Activated B cell treated with CpG ODN at 0.5 μM for 24 hours (primary cell): Measurements from ENCODE around the gene COL1A1. TPM values are rescaled to one million over a fixed set of nuclear protein-coding genes. Genes with fewer than 3 reads are reported as not detected.

ENCODE experiments used
- ATAC-seq: fragments of 200-7000 bp; cut with Tn5 transposase; one replicate; pipeline ENCODE4 v1.10.0; 2021; ENCODE audit warnings: low read depth, mild to moderate bottlenecking, moderate library complexity
- CTCF ChIA-PET: fragments of 350-600 bp; sonication (Branson Sonifier 250); formaldehyde crosslinking; loops from one replicate; lab custom pipeline; 2021; ENCODE audit warnings: antibody characterized with exemption; lab: Charles Lee
- POLR2A ChIA-PET: fragments of 350-600 bp; sonication (Branson Sonifier 250); formaldehyde crosslinking; loops from one replicate; lab custom pipeline; 2021; ENCODE audit warnings: antibody characterized with exemption; lab: Charles Lee
- DNase-seq: peaks from one replicate; pipeline ENCODE4 v3.0.0; 2022
- H3K27ac Mint-ChIP-seq: one replicate; pipeline ENCODE4 v1.8.0; 2020; ENCODE audit warnings: mixed read lengths
- H3K27me3 Mint-ChIP-seq: one replicate; pipeline ENCODE4 v1.8.0; 2021; ENCODE audit warnings: mixed read lengths
- H3K36me3 Mint-ChIP-seq: one replicate; pipeline ENCODE4 v1.8.0; 2021; ENCODE audit warnings: low read depth, mixed read lengths
- H3K4me1 Mint-ChIP-seq: one replicate; pipeline ENCODE4 v1.8.0; 2021; ENCODE audit warnings: mixed read lengths
- H3K4me3 Mint-ChIP-seq: one replicate; pipeline ENCODE4 v1.8.0; 2020; ENCODE audit warnings: mild to moderate bottlenecking, mixed read lengths
- H3K9me3 Mint-ChIP-seq: one replicate; pipeline ENCODE4 v1.8.0; 2020; ENCODE audit warnings: mixed read lengths
- intact Hi-C: fragments of 100-400 bp; cut with micrococcal nuclease; formaldehyde crosslinking; loops from one replicate; pipeline ENCODE4 v1.15.1; 2024
- total RNA-seq: library from RNA; stranded (reverse); gene quantifications from 2 replicates; pipeline ENCODE4 v1.2.3, GENCODE V29; 2022
- TF ChIP-seq, protein P1 (sequence below): fragments of 200-600 bp; IDR thresholded peaks from one replicate; pipeline ENCODE4 v1.8.0; 2022; ENCODE audit warnings: antibody characterized with exemption, mild to moderate bottlenecking

The COL1A1 gene
- total RNA-seq, 1 donor from 2014 or later: 9.2 TPM

- POLR2A ChIA-PET: interaction anchor here (0.7 kb wide), 1 partner anchor 501 kb away, joined by 4 read pairs; no protein-coding TSS in a partner anchor
- TF ChIP-seq, protein P1, sequence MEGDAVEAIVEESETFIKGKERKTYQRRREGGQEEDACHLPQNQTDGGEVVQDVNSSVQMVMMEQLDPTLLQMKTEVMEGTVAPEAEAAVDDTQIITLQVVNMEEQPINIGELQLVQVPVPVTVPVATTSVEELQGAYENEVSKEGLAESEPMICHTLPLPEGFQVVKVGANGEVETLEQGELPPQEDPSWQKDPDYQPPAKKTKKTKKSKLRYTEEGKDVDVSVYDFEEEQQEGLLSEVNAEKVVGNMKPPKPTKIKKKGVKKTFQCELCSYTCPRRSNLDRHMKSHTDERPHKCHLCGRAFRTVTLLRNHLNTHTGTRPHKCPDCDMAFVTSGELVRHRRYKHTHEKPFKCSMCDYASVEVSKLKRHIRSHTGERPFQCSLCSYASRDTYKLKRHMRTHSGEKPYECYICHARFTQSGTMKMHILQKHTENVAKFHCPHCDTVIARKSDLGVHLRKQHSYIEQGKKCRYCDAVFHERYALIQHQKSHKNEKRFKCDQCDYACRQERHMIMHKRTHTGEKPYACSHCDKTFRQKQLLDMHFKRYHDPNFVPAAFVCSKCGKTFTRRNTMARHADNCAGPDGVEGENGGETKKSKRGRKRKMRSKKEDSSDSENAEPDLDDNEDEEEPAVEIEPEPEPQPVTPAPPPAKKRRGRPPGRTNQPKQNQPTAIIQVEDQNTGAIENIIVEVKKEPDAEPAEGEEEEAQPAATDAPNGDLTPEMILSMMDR: no peak
- Mint-ChIP-seq H3K4me3 (no peak overlapping the region), H3K9me3 (no peaks in the 10 kb centered on the region), H3K36me3 (no peaks in the 10 kb centered on the region), H3K27ac (no peak overlapping the region), H3K4me1 (no peaks in the 10 kb centered on the region), H3K27me3 (peaks cover 44% of the 10 kb centered on the region)
- intact Hi-C loops: no loop called here
- CTCF ChIA-PET: no interaction called here
- ATAC-seq: no peak
- no peak for DNase-seq
Observed at GRCh38 chr17:50239937-50240336, 38.5 kb upstream of the COL1A1 start.

- POLR2A ChIA-PET: no interaction called here
- CTCF ChIA-PET: no interaction called here
- peaks cover 47% of the 10 kb centered on the region for H3K27me3 Mint-ChIP-seq
Observed at GRCh38 chr17:50238601-50239280, 37.3 kb upstream of the COL1A1 start.

GRCh38 chr17:50237901-50238300, 36.5 kb upstream of the COL1A1 start:
- Mint-ChIP-seq H3K9me3 (peaks cover 3% of the 10 kb centered on the region), H3K4me1 (no peaks in the 10 kb centered on the region), H3K27me3 (peaks cover 49% of the 10 kb centered on the region), H3K36me3 (no peaks in the 10 kb centered on the region), H3K4me3 (no peak overlapping the region), H3K27ac (no peak overlapping the region)
- intact Hi-C loops: no loop called here
- DNase-seq (no peak), ATAC-seq (no peak)
- TF ChIP-seq, protein P1: no peak
- ChIA-PET POLR2A (no interaction called here), CTCF (no interaction called here)

More at GRCh38 chr17:50238601-50239280, 37.3 kb upstream of the COL1A1 start:
- intact Hi-C loops: no loop called here
- H3K36me3 Mint-ChIP-seq: no peaks in the 10 kb centered on the region
- TF ChIP-seq, protein P1: no peak
- no peaks in the 10 kb centered on the region for H3K4me1 Mint-ChIP-seq
- ATAC-seq: no peak
- H3K27ac Mint-ChIP-seq: no peak overlapping the region
- no peak for DNase-seq
- H3K4me3 Mint-ChIP-seq: no peak overlapping the region
- H3K9me3 Mint-ChIP-seq: peaks cover 3% of the 10 kb centered on the region

DNA sequence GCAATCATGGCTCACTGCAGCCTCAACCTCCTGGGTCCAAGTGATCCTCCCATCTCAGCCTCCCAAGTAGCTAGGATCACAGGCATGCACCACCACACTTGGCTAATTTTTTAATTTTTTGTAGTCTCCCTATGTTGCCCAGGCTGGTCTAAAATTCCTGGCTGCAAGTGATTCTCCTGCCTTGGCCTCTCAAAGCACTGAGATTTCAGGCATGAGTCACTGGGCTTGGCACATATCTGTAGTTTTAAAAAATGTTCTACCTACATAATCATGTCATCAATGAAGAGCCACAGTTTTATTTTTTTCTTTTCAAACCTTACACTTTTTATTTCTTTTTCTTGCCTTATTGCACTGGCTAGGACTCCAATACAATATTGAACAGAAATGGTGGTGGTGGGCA, 33.1 kb upstream of the COL1A1 start:
- intact Hi-C loops: no loop called here
- Mint-ChIP-seq H3K36me3 (no peaks in the 10 kb centered on the region), H3K27ac (no peak overlapping the region), H3K27me3 (peaks cover 52% of the 10 kb centered on the region), H3K9me3 (peaks cover 9% of the 10 kb centered on the region), H3K4me1 (no peaks in the 10 kb centered on the region), H3K4me3 (no peak overlapping the region)
- ATAC-seq (no peak), DNase-seq (no peak)
- ChIA-PET POLR2A (no interaction called here), CTCF (no interaction called here)
- TF ChIP-seq, protein P1: no peak

DNA sequence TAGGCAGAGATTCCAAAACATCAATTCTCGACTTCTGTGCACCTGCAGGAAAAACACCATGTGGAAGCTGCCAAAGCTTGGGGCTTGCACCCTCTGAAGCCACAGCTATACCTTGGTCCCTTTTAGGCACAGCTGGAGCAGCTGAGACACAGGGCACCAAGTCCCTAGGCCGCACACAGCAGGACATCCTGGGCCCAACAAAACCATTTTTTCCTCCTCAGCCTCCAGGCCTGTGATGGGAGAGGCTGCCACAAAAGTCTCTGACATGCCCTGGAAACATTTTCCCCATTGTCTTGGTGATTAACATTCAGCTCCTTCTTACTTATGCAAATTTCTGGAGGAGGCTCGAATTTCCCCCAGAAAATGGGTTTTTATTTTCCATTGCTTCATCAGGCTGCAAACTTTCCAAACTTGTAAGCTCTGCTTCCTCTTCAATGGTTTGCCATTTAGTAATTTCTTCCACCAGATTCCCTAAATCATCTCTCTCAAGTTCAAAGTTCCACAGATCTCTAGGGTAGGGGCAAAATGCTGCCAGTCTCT, 24.3 kb upstream of the COL1A1 start:
- H3K27ac Mint-ChIP-seq: no peak overlapping the region
- ChIA-PET CTCF (no interaction called here), POLR2A (no interaction called here)
- no peak overlapping the region for H3K4me3 Mint-ChIP-seq
- TF ChIP-seq, protein P1: no peak
- H3K4me1 Mint-ChIP-seq: no peaks in the 10 kb centered on the region
- peaks cover 18% of the 10 kb centered on the region for H3K9me3 Mint-ChIP-seq
- DNase-seq: no peak
- intact Hi-C loops: no loop called here
- peaks cover 6% of the 10 kb centered on the region for H3K27me3 Mint-ChIP-seq
- peaks cover 2% of the 10 kb centered on the region for H3K36me3 Mint-ChIP-seq
- no peak for ATAC-seq
